OCI-LY7 (cell line): ENCODE results near the gene WDFY3. TPM values are rescaled to one million over a fixed set of nuclear protein-coding genes. Genes with fewer than 3 reads are reported as not detected.

Source experiments
- BruUV-seq: library from RNA; stranded (reverse); fragments of 400-500 nt; replicated peaks from 2 replicates; lab custom pipeline; 2021; lab: Mats Ljungman, UMichigan
- CTCF ChIA-PET: fragments of 300-600 bp; sonication (Branson Sonifier 250); formaldehyde crosslinking; loops from one replicate; lab custom pipeline; 2022; ENCODE audit warnings: antibody characterized with exemption; ENCODE audit not compliant: unreplicated experiment; lab: Charles Lee
- POLR2A ChIA-PET: fragments of 300-600 bp; sonication (Branson Sonifier 250); formaldehyde crosslinking; loops from one replicate; lab custom pipeline; 2022; ENCODE audit warnings: antibody characterized with exemption; lab: Charles Lee
- DNase-seq: peaks from one replicate; pipeline ENCODE4 v3.0.0-alpha.2; 2015; ENCODE audit warnings: low spot score
- H2AFZ ChIP-seq: fragments of 200-600 bp; sonication (generic), shearing (Covaris generic); 2 replicates; pipeline ENCODE4 v1.6.1; 2014; ENCODE audit warnings: mild to moderate bottlenecking, antibody characterized with exemption, low read length, moderate library complexity
- H3K27ac ChIP-seq: fragments of 200-600 bp; sonication (generic); 2 replicates; pipeline ENCODE4 v1.5.1; 2014; ENCODE audit warnings: mixed run types, low read depth, mild to moderate bottlenecking, moderate library complexity, low read length, inconsistent platforms; ENCODE audit not compliant: poor library complexity, severe bottlenecking
- H3K36me3 ChIP-seq: fragments of 200-600 bp; sonication (generic); 2 replicates; pipeline ENCODE4 v1.6.1; 2014; ENCODE audit warnings: mild to moderate bottlenecking, antibody characterized with exemption, low read length, moderate library complexity, mixed read lengths; ENCODE audit not compliant: insufficient read depth
- H3K4me1 ChIP-seq: fragments of 200-600 bp; sonication (generic); 2 replicates; pipeline ENCODE4 v1.5.1; 2014; ENCODE audit warnings: mild to moderate bottlenecking, low read length; ENCODE audit not compliant: insufficient read depth, poor library complexity, severe bottlenecking
- H3K4me2 ChIP-seq: fragments of 200-600 bp; sonication (generic); 2 replicates; pipeline ENCODE4 v1.6.1; 2014; ENCODE audit warnings: mild to moderate bottlenecking, low read length
- H3K4me3 ChIP-seq: fragments of 200-600 bp; sonication (generic); 2 replicates; pipeline ENCODE4 v1.5.1; 2014; ENCODE audit warnings: mild to moderate bottlenecking, low read depth, low read length; ENCODE audit not compliant: poor library complexity, severe bottlenecking
- H3K79me2 ChIP-seq: fragments of 200-600 bp; sonication (generic); 2 replicates; pipeline ENCODE4 v1.6.1; 2016; ENCODE audit warnings: low read depth, mild to moderate bottlenecking, low read length, moderate library complexity, mixed read lengths; ENCODE audit not compliant: insufficient read depth
- H3K9me2 ChIP-seq: fragments of 200-600 bp; sonication (generic); 2 replicates; pipeline ENCODE4 v1.6.1; 2016; ENCODE audit warnings: mild to moderate bottlenecking, low read length, mixed read lengths; ENCODE audit not compliant: insufficient read depth
- H3K9me3 ChIP-seq: fragments of 200-600 bp; sonication (generic); 2 replicates; pipeline ENCODE4 v1.6.1; 2014; ENCODE audit warnings: mild to moderate bottlenecking, mixed run types, low read length, mixed read lengths
- H4K20me1 ChIP-seq: fragments of 200-600 bp; sonication (generic); 2 replicates; pipeline ENCODE4 v1.6.1; 2014; ENCODE audit warnings: mild to moderate bottlenecking, antibody characterized with exemption, low read length, moderate library complexity, mixed read lengths; ENCODE audit not compliant: insufficient read depth
- CTCF ChIP-seq: fragments of 200-600 bp; sonication (generic); conservative IDR thresholded peaks from 2 replicates; pipeline ENCODE4 v1.5.1; 2014; ENCODE audit warnings: mild to moderate bottlenecking, antibody characterized with exemption, low read length, moderate library complexity, mixed read lengths
- EZH2phosphoT487 ChIP-seq: fragments of 200-600 bp; sonication (generic); IDR thresholded peaks from 2 replicates; pipeline ENCODE4 v1.6.1; 2018; ENCODE audit warnings: low read depth, borderline replicate concordance, mild to moderate bottlenecking, mixed run types, antibody characterized with exemption, low read length, moderate library complexity, mixed read lengths
- intact Hi-C: fragments of 100-400 bp; cut with micrococcal nuclease; formaldehyde crosslinking; loops from one replicate; pipeline ENCODE4 v1.10.0; 2022; ENCODE audit not compliant: unreplicated experiment
- total RNA-seq, 2 experiments: library from RNA; depleted of rRNA in 1 of 2; stranded (reverse); fragments of >200 nt in 1 of 2; shearing (Covaris generic) in 1 of 2; gene quantifications; 2 replicates each; pipeline ENCODE4 v1.2.3, GENCODE V29; 2014 to 2022

WDFY3 gene
- total RNA-seq, 2 experiments from 2014 or later: not detected

- no peaks in the 10 kb centered on the region for H3K9me3 ChIP-seq
- H3K4me2 ChIP-seq: no peak overlapping the region
- no peaks in the 10 kb centered on the region for H3K79me2 ChIP-seq
- intact Hi-C loops: loop anchor here (5.0 to 10.0 kb wide), 2 partner anchors 219 to 397 kb away; no protein-coding TSS in a partner anchor
- H3K36me3 ChIP-seq: no peaks in the 10 kb centered on the region
- TF ChIP-seq EZH2phosphoT487 (no peak), CTCF (peak; percentile 78)
- H3K27ac ChIP-seq: no peak overlapping the region
- no peaks in the 10 kb centered on the region; the same call in 1 of the 2 replicates for H4K20me1 ChIP-seq
- no peak overlapping the region for H2AFZ ChIP-seq
- no peaks in the 10 kb centered on the region for H3K9me2 ChIP-seq
- no peaks in the 10 kb centered on the region for H3K4me1 ChIP-seq
- no TSS peak for BruUV-seq
- no peak overlapping the region for H3K4me3 ChIP-seq
- DNase-seq: peak; percentile 23
- ChIA-PET POLR2A (interaction anchor here (0.7 kb wide), 1 partner anchor 250 kb away, joined by 3 read pairs; no protein-coding TSS in a partner anchor), CTCF (no interaction called here)
These were observed 4.9 kb upstream of the WDFY3 start for GRCh38 chr4:84971319-84971932.

GRCh38 chr4:84968925-84969324, 2.4 kb upstream of the WDFY3 start:
- ChIA-PET POLR2A (no interaction called here), CTCF (no interaction called here)
- no peak for TF ChIP-seq EZH2phosphoT487
- TF ChIP-seq CTCF: no peak
- Histone ChIP-seq H3K4me2 (no peak overlapping the region), H3K79me2 (no peaks in the 10 kb centered on the region), H3K9me2 (no peaks in the 10 kb centered on the region), H3K4me1 (no peaks in the 10 kb centered on the region), H4K20me1 (no peaks in the 10 kb centered on the region; the same call in 1 of the 2 replicates), H3K27ac (no peak overlapping the region), H3K4me3 (no peak overlapping the region), H3K9me3 (no peaks in the 10 kb centered on the region), H2AFZ (no peak overlapping the region), H3K36me3 (no peaks in the 10 kb centered on the region)
- no peak for DNase-seq
- BruUV-seq: no TSS peak
- intact Hi-C loops: no loop called here

GRCh38 chr4:84967243-84967690, 777 bp upstream of the WDFY3 start:
- intact Hi-C loops: no loop called here
- POLR2A ChIA-PET: no interaction called here
- DNase-seq: no peak
- no TSS peak for BruUV-seq
- CTCF ChIA-PET: no interaction called here
- Histone ChIP-seq H3K9me2 (no peaks in the 10 kb centered on the region), H3K9me3 (no peaks in the 10 kb centered on the region), H3K79me2 (no peaks in the 10 kb centered on the region), H2AFZ (no peak overlapping the region), H3K4me1 (no peaks in the 10 kb centered on the region), H3K4me2 (no peak overlapping the region), H3K36me3 (no peaks in the 10 kb centered on the region), H3K4me3 (no peak overlapping the region), H4K20me1 (no peaks in the 10 kb centered on the region), H3K27ac (no peak overlapping the region)
- no peak for TF ChIP-seq CTCF
